Liver (tissue), 3 donors: Measurements from ENCODE around the gene ZNF691.

Source experiments
- CTCF ChIP-seq: fragments of 150-350 bp; IDR thresholded peaks from 2 replicates; pipeline ENCODE4 v1.5.1; 2017; ENCODE audit warnings: improper control_type of control experiment, low read depth, low read length; ENCODE audit not compliant: missing input control
- HNF4G ChIP-seq: IDR thresholded peaks from 2 replicates; pipeline ENCODE4 v1.6.1; 2016; ENCODE audit warnings: antibody characterized with exemption
- RXRA ChIP-seq, 2 donors: IDR thresholded peaks; 2 replicates each; pipeline ENCODE4 v1.6.1; 2017 to 2018; ENCODE audit warnings: antibody characterized with exemption in 2 of 2, mild to moderate bottlenecking in 1 of 2
- YY1 ChIP-seq: IDR thresholded peaks from 2 replicates; pipeline ENCODE4 v1.6.1; 2016; ENCODE audit warnings: antibody characterized with exemption, mild to moderate bottlenecking
- donor health status: healthy.
- donor health status: healthy.

- no peak for TF ChIP-seq CTCF
- no peak for TF ChIP-seq RXRA (IDR thresholded peaks at IDR 0.05)
- TF ChIP-seq HNF4G = no peak
- TF ChIP-seq YY1 = no peak
Measured at GRCh38 chr1:42830631-42831030, 15.8 kb upstream of the ZNF691 start.
